ENCODE measurements around the gene SDCBP2. TPM values are rescaled to one million over a fixed set of nuclear protein-coding genes. Genes with fewer than 3 reads are reported as not detected.

SDCBP2 gene
- total RNA-seq, 1 experiment from 2014 or later, result 3.3 TPM

- no peak overlapping the region for H3K27ac Mint-ChIP-seq
- peaks cover 15% of the 10 kb centered on the region for H3K27me3 Mint-ChIP-seq (ENCODE audit: low read depth)
- no peaks in the 10 kb centered on the region for H3K36me3 Mint-ChIP-seq
- H3K4me3 Mint-ChIP-seq, result no peak overlapping the region
- no peak for DNase-seq (ENCODE audit: low spot score)
- H3K4me1 Mint-ChIP-seq, result no peaks in the 10 kb centered on the region; the same call in 1 of the 2 replicates
- POLR2A ChIA-PET, result no interaction called here
- TF ChIP-seq MAX (CRISPR knock-in tag; IDR thresholded peaks at IDR 0.05) (no peak), NR3C1 (CRISPR knock-in tag; conservative IDR thresholded peaks at IDR 0.05; ENCODE audit: low read depth) (no peak), ZNF416 (CRISPR knock-in tag; IDR thresholded peaks at IDR 0.05) (no peak), ZNF281 (CRISPR knock-in tag; IDR thresholded peaks at IDR 0.05) (no peak), GTF2I (CRISPR knock-in tag; conservative IDR thresholded peaks at IDR 0.05) (no peak), CDX4 (CRISPR knock-in tag; IDR thresholded peaks at IDR 0.05; ENCODE audit: borderline replicate concordance) (no peak), OVOL2 (CRISPR knock-in tag; IDR thresholded peaks at IDR 0.05; ENCODE audit: borderline replicate concordance) (no peak), ARID4B (CRISPR knock-in tag; IDR thresholded peaks at IDR 0.05; ENCODE audit: borderline replicate concordance) (no peak)
- CTCF ChIA-PET, result interaction anchor here (0.6 to 1.7 kb wide), 5 partner anchors 10 to 468 kb away, joined by 3 to 4 read pairs (median 3); no protein-coding TSS in a partner anchor
- H3K9me3 Mint-ChIP-seq, result no peaks in the 10 kb centered on the region
- ATAC-seq, result no peak
These were observed 20.2 kb downstream of the SDCBP2 start for GRCh38 chr20:1308702-1309095.

GRCh38 chr20:1308067-1308701 lies 20.8 kb downstream of the SDCBP2 start:
- POLR2A ChIA-PET, result no interaction called here
- ATAC-seq, result no peak
- no peak for DNase-seq (ENCODE audit: low spot score)
- CTCF ChIA-PET, result interaction anchor here (0.9 to 1.7 kb wide), 5 partner anchors 14 to 469 kb away, joined by 3 to 4 read pairs (median 3); no protein-coding TSS in a partner anchor
- Mint-ChIP-seq H3K4me3 (no peak overlapping the region), H3K9me3 (no peaks in the 10 kb centered on the region), H3K27ac (no peak overlapping the region), H3K4me1 (no peaks in the 10 kb centered on the region), H3K27me3 (ENCODE audit: low read depth) (peaks cover 15% of the 10 kb centered on the region), H3K36me3 (no peaks in the 10 kb centered on the region)
- no peak for TF ChIP-seq PRRX2 (CRISPR knock-in tag; IDR thresholded peaks at IDR 0.05)
- TF ChIP-seq ZNF219 (CRISPR knock-in tag; IDR thresholded peaks at IDR 0.05; ENCODE audit: borderline replicate concordance), result no peak
- no peak for TF ChIP-seq EMX1 (CRISPR knock-in tag; IDR thresholded peaks at IDR 0.05)
- TF ChIP-seq ZNF121 (CRISPR knock-in tag; IDR thresholded peaks at IDR 0.05), result no peak
- no peak for TF ChIP-seq HMGA2 (CRISPR knock-in tag; IDR thresholded peaks at IDR 0.05)
- no peak for TF ChIP-seq NR2C2 (CRISPR knock-in tag; IDR thresholded peaks at IDR 0.05)

GRCh38 chr20:1307571-1307971 lies 21.4 kb downstream of the SDCBP2 start:
- Mint-ChIP-seq H3K36me3 (no peaks in the 10 kb centered on the region), H3K4me3 (no peak overlapping the region), H3K4me1 (no peaks in the 10 kb centered on the region), H3K9me3 (no peaks in the 10 kb centered on the region), H3K27ac (no peak overlapping the region), H3K27me3 (ENCODE audit: low read depth) (peaks cover 11% of the 10 kb centered on the region)
- TF ChIP-seq ETV6 (CRISPR knock-in tag; IDR thresholded peaks at IDR 0.05) (no peak), USF1 (CRISPR knock-in tag; IDR thresholded peaks at IDR 0.05) (no peak), CREM (CRISPR knock-in tag; IDR thresholded peaks at IDR 0.05) (no peak), STAT6 (CRISPR knock-in tag; conservative IDR thresholded peaks at IDR 0.05; ENCODE audit: low read depth) (no peak), PRRX2 (CRISPR knock-in tag; IDR thresholded peaks at IDR 0.05) (no peak)
- no peak for ATAC-seq
- no peak for DNase-seq (ENCODE audit: low spot score)
- POLR2A ChIA-PET, result no interaction called here
- CTCF ChIA-PET, result interaction anchor here (0.6 to 1.0 kb wide), 3 partner anchors 14 to 98 kb away, joined by 3 read pairs; no protein-coding TSS in a partner anchor
